ENCODE measurements around the gene PRKCH.
A peak's percentile ranks its signal among the peaks of the same experiment; 100 is the strongest.

PRKCH gene

GRCh38 chr14:61418746-61419145 is 97.4 kb downstream of the PRKCH start:
- no peak for ATAC-seq

GRCh38 chr14:61419201-61419600 is 97.8 kb downstream of the PRKCH start:
- TF ChIP-seq PATZ1 (CRISPR knock-in tag; IDR thresholded peaks at IDR 0.05; ENCODE audit: borderline replicate concordance) (no peak), POU6F1 (CRISPR knock-in tag; IDR thresholded peaks at IDR 0.05; ENCODE audit: borderline replicate concordance, low read depth) (no peak), ARNTL (CRISPR knock-in tag; IDR thresholded peaks at IDR 0.05; ENCODE audit: borderline replicate concordance, low read depth) (no peak), TOX (CRISPR knock-in tag; IDR thresholded peaks at IDR 0.05; ENCODE audit: borderline replicate concordance) (no peak), TCF4 (CRISPR knock-in tag; IDR thresholded peaks at IDR 0.05; ENCODE audit: borderline replicate concordance) (no peak), CSDC2 (CRISPR knock-in tag; IDR thresholded peaks at IDR 0.05) (no peak), BACH2 (CRISPR knock-in tag; IDR thresholded peaks at IDR 0.05; ENCODE audit: borderline replicate concordance) (no peak), CREB5 (CRISPR knock-in tag; IDR thresholded peaks at IDR 0.05; ENCODE audit: low read depth) (no peak), CSRNP3 (CRISPR knock-in tag; IDR thresholded peaks at IDR 0.05) (no peak), GLIS3 (CRISPR knock-in tag; IDR thresholded peaks at IDR 0.05) (no peak), RARB (CRISPR knock-in tag; IDR thresholded peaks at IDR 0.05) (no peak), ZC3H10 (CRISPR knock-in tag; IDR thresholded peaks at IDR 0.05) (no peak), ISL1 (CRISPR knock-in tag; IDR thresholded peaks at IDR 0.05) (no peak), PPARA (CRISPR knock-in tag; IDR thresholded peaks at IDR 0.05; ENCODE audit: borderline replicate concordance) (no peak)
- ATAC-seq, result no peak

More at GRCh38 chr14:61418746-61419145, 97.4 kb downstream of the PRKCH start:
- TF ChIP-seq ESRRG (CRISPR knock-in tag; IDR thresholded peaks at IDR 0.05) (no peak), CSDC2 (CRISPR knock-in tag; IDR thresholded peaks at IDR 0.05) (no peak), ZFP3 (CRISPR knock-in tag; IDR thresholded peaks at IDR 0.05) (no peak), TOX (CRISPR knock-in tag; IDR thresholded peaks at IDR 0.05; ENCODE audit: borderline replicate concordance) (no peak), BACH2 (CRISPR knock-in tag; IDR thresholded peaks at IDR 0.05; ENCODE audit: borderline replicate concordance) (no peak), TSHZ2 (CRISPR knock-in tag; IDR thresholded peaks at IDR 0.05) (no peak), ISL1 (CRISPR knock-in tag; IDR thresholded peaks at IDR 0.05) (no peak), PPARA (CRISPR knock-in tag; IDR thresholded peaks at IDR 0.05; ENCODE audit: borderline replicate concordance) (no peak), ARNTL (CRISPR knock-in tag; IDR thresholded peaks at IDR 0.05; ENCODE audit: borderline replicate concordance, low read depth) (no peak)

- TF ChIP-seq ARNTL (CRISPR knock-in tag; IDR thresholded peaks at IDR 0.05; ENCODE audit: borderline replicate concordance, low read depth) (no peak), ISL1 (CRISPR knock-in tag; IDR thresholded peaks at IDR 0.05) (no peak), ZC3H10 (CRISPR knock-in tag; IDR thresholded peaks at IDR 0.05) (no peak), OSR1 (CRISPR knock-in tag; IDR thresholded peaks at IDR 0.05) (no peak), ESRRG (CRISPR knock-in tag; IDR thresholded peaks at IDR 0.05) (no peak), TSHZ2 (CRISPR knock-in tag; IDR thresholded peaks at IDR 0.05) (no peak), ZFP3 (CRISPR knock-in tag; IDR thresholded peaks at IDR 0.05) (no peak), POU6F1 (CRISPR knock-in tag; IDR thresholded peaks at IDR 0.05; ENCODE audit: borderline replicate concordance, low read depth) (no peak), ZFP30 (CRISPR knock-in tag; IDR thresholded peaks at IDR 0.05) (no peak), PATZ1 (CRISPR knock-in tag; IDR thresholded peaks at IDR 0.05; ENCODE audit: borderline replicate concordance) (no peak), GLIS3 (CRISPR knock-in tag; IDR thresholded peaks at IDR 0.05) (no peak), TCF4 (CRISPR knock-in tag; IDR thresholded peaks at IDR 0.05; ENCODE audit: borderline replicate concordance) (no peak)
- ATAC-seq, result peak; percentile 22; the same call in 1 of the 3 replicates
These were observed 98.9 kb downstream of the PRKCH start for GRCh38 chr14:61420326-61420725.

All from SK-N-SH treated with all-trans-retinoic acid at 6 μM for 48 hours (cell line).